ENCODE measurements around the gene SOX6.

DNA sequence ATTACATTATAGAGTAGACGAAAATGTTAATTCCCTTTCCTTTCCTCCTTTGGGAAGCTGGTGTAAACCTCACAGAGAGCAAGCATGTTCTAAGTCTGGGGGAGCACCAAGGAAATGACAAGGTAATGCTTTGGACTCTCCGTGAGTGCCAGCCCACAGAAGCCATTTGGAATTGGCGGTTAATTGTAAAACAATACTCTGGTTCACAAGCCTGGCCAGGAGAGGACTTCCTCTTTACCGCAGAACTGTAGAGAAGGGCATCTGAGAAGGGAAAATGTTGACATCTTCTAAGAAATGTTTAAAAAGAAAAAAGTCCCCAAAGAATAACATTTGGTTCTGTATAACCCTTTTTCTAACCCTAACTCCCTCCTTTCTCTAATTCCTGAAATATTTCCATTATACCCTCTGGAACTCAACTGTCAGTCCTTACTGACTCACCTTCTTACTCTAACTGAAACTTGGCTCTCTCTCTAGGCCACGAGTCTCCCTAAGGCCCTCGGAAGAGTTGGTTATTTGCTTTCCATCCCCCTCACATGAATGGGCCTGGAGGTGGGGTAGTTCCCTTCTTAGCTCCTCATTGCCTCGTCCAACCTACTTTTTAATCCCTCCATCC, 379.8 kb downstream of the SOX6 start:
- TF ChIP-seq, protein P1, sequence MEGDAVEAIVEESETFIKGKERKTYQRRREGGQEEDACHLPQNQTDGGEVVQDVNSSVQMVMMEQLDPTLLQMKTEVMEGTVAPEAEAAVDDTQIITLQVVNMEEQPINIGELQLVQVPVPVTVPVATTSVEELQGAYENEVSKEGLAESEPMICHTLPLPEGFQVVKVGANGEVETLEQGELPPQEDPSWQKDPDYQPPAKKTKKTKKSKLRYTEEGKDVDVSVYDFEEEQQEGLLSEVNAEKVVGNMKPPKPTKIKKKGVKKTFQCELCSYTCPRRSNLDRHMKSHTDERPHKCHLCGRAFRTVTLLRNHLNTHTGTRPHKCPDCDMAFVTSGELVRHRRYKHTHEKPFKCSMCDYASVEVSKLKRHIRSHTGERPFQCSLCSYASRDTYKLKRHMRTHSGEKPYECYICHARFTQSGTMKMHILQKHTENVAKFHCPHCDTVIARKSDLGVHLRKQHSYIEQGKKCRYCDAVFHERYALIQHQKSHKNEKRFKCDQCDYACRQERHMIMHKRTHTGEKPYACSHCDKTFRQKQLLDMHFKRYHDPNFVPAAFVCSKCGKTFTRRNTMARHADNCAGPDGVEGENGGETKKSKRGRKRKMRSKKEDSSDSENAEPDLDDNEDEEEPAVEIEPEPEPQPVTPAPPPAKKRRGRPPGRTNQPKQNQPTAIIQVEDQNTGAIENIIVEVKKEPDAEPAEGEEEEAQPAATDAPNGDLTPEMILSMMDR (IDR thresholded peaks at IDR 0.05; ENCODE audit: low read depth, low read length, poor library complexity, severe bottlenecking): no peak
- no peak for TF ChIP-seq EZH2phosphoT487 (IDR thresholded peaks at IDR 0.05; ENCODE audit: borderline replicate concordance, low read length)
